Measurements from ENCODE around the gene PAFAH2.

DNA sequence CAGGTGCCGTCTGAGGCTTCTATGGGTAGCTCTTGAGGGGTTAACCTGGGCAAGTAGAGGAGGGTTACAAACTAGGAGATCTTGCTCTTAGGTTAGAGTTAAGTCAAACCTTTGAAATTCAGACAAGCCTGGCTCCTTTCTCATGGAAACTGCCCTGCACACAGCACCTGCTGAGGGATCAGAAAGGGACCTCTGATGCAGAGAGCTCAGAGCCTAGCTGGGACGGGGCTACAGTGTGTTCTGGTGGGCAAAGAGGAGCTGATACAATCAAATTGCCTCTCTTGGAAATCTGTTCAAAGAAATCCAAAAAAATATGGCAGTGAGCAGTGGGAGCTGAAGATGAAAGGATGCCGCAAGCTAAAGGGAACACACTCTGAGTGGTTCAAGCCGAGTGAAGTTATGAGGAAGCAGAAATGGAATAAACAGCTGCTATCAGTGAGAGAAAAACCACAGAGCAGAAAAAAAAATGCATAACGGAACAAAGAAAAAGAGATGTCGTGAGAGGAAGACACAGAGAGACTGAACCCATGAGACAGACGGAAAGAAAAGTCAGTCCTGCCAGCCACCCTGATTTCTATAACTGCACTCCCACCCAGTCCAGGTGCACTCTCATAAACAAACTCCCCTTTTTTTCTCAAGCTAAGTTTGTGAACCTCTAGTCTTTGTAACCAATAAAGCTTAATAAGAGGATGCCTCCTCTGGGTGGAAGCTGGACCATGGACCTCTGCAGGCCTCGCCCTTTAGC, 26.6 kb downstream of the PAFAH2 start:
- TF ChIP-seq YY1 (IDR thresholded peaks at IDR 0.05; ENCODE audit: low read depth, low read length) (no peak), EP300 (IDR thresholded peaks at IDR 0.05; ENCODE audit: borderline replicate concordance in 1 of 2, low read depth in 2 of 2, low read length in 2 of 2) (no peak), RBBP5 (IDR thresholded peaks at IDR 0.05; ENCODE audit: borderline replicate concordance, low read depth, low read length) (no peak), SRF (IDR thresholded peaks at IDR 0.05; ENCODE audit: low read depth, low read length) (no peak), JUND (IDR thresholded peaks at IDR 0.05; ENCODE audit: low read length) (no peak), CTCF (IDR thresholded peaks at IDR 0.05; ENCODE audit: control extremely low read depth in 1 of 3, insufficient read depth in 1 of 3, low read depth in 1 of 3, low read length in 3 of 3) (no peak), BRCA1 (IDR thresholded peaks at IDR 0.05; ENCODE audit: low read depth, low read length) (no peak), POLR2A (IDR thresholded peaks at IDR 0.05; ENCODE audit: control extremely low read depth in 1 of 2, low read depth in 2 of 2, low read length in 2 of 2) (no peak), TAF1 (IDR thresholded peaks at IDR 0.05; ENCODE audit: low read depth, low read length) (no peak), ASH2L (IDR thresholded peaks at IDR 0.05; ENCODE audit: low read length) (no peak), MAX (IDR thresholded peaks at IDR 0.05) (no peak), SIX5 (IDR thresholded peaks at IDR 0.05; ENCODE audit: low read depth, low read length) (no peak), EZH2 (IDR thresholded peaks at IDR 0.05; ENCODE audit: low read depth, low read length, severe bottlenecking) (no peak)

Data from H1 (cell line).